ENCODE measurements around the gene SSH2. TPM values are rescaled to one million over a fixed set of nuclear protein-coding genes. Genes with fewer than 3 reads are reported as not detected.

SSH2 gene
- total RNA-seq, 6 donors from 2014 or later: 55.4 to 82.9 (median 67.8) TPM

DNA sequence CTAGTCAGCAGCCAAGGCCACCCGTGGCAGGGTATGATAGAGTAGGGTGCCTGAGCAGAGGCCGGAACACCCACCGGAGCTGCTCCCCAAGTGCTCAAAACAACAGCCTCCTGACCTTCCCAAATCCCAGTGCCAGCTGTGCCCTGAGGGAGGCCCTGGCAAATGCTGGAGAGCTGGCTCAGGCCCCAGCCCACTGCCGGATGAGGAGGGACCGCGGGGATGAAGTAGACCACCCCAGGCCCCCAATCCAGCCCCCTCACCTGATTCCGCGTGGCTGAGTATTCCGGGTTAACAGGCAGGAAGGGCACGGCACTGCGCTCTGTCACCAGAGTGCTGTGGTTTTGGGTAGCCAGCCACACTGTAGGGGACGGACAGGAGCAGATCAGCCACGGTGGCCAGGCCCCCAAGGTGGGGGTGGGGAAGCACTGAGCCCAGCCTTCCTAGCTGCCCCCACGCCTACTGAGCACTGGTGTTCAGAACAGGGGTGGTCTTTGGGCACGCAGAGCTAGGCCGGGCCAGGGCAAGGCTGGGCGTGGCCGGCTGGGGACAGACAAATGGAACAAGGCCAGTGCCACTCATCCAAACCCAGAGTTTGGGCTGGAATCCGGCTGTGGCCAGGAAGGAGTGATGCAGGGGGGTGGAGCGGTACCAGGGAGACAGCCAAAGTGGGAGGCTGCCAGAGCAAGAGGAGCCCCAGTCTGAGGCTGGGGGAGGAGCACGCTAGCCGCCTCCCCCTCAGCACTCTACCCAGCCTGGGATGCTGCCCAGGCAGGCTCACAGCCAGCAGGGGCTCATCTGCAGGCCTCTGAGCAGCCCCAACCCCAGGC is 352.4 kb downstream of the SSH2 start:
- Histone ChIP-seq H3K9me3 (no peaks in the 10 kb centered on the region), H3K4me3 (no peak overlapping the region), H3K27ac (peak overlapping the region in 1 of 4 donors; percentile 9), H3K27me3 (no peaks in the 10 kb centered on the region), H3K36me3 (peaks cover 11 to 85% (median 68%) of the 10 kb centered on the region in 4 donors), H3K4me1 (peaks cover 7 to 18% (median 10%) of the 10 kb centered on the region in 4 donors)
- ATAC-seq (ENCODE audit: low FRiP score in 2 of 2): no peak
- no peak for DNase-seq
- WGBS, 2 donors: 73 to 76% methylated on average over 9 to 19 of the region's 22 CpGs
- no peak for TF ChIP-seq EP300 (IDR thresholded peaks at IDR 0.05)
- TF ChIP-seq, protein P1, sequence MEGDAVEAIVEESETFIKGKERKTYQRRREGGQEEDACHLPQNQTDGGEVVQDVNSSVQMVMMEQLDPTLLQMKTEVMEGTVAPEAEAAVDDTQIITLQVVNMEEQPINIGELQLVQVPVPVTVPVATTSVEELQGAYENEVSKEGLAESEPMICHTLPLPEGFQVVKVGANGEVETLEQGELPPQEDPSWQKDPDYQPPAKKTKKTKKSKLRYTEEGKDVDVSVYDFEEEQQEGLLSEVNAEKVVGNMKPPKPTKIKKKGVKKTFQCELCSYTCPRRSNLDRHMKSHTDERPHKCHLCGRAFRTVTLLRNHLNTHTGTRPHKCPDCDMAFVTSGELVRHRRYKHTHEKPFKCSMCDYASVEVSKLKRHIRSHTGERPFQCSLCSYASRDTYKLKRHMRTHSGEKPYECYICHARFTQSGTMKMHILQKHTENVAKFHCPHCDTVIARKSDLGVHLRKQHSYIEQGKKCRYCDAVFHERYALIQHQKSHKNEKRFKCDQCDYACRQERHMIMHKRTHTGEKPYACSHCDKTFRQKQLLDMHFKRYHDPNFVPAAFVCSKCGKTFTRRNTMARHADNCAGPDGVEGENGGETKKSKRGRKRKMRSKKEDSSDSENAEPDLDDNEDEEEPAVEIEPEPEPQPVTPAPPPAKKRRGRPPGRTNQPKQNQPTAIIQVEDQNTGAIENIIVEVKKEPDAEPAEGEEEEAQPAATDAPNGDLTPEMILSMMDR (IDR thresholded peaks at IDR 0.05): no peak
- TF ChIP-seq POLR2A (IDR thresholded peaks at IDR 0.05): no peak
- no peak for TF ChIP-seq POLR2AphosphoS5 (IDR thresholded peaks at IDR 0.05)

DNA sequence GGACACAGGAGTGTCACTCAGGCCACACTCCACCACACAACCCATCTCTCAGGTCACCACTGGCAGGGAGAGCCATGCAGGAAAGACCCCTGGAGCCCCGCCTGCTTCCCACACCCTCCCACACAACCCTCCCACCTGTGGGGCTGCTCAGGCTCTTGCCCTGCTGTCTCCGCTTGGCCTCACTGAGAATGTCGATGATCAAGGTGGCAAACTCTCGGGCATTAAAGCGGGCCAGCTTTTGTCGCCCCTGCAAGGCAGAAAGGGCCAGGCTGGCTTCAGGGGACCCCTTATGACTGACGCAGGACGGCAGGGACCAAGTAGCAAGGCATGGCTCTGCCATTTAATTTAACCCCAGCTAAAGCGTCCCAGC is 353.0 kb downstream of the SSH2 start:
- Histone ChIP-seq H3K4me1 (peaks cover 11 to 24% (median 14%) of the 10 kb centered on the region in 4 donors), H3K27ac (no peak overlapping the region), H3K4me3 (no peak overlapping the region), H3K27me3 (no peaks in the 10 kb centered on the region), H3K36me3 (peaks cover 11 to 79% (median 64%) of the 10 kb centered on the region in 4 donors), H3K9me3 (no peaks in the 10 kb centered on the region)
- ATAC-seq (ENCODE audit: low FRiP score in 2 of 2) (no peak), DNase-seq (no peak)
- TF ChIP-seq, protein P1 (IDR thresholded peaks at IDR 0.05): no peak
- TF ChIP-seq EP300 (IDR thresholded peaks at IDR 0.05): no peak
- TF ChIP-seq POLR2A (IDR thresholded peaks at IDR 0.05): no peak
- TF ChIP-seq POLR2AphosphoS5 (IDR thresholded peaks at IDR 0.05): no peak
- 95 to 99% methylated on average over 6 to 9 of the region's 9 CpGs for WGBS, 2 donors

DNA sequence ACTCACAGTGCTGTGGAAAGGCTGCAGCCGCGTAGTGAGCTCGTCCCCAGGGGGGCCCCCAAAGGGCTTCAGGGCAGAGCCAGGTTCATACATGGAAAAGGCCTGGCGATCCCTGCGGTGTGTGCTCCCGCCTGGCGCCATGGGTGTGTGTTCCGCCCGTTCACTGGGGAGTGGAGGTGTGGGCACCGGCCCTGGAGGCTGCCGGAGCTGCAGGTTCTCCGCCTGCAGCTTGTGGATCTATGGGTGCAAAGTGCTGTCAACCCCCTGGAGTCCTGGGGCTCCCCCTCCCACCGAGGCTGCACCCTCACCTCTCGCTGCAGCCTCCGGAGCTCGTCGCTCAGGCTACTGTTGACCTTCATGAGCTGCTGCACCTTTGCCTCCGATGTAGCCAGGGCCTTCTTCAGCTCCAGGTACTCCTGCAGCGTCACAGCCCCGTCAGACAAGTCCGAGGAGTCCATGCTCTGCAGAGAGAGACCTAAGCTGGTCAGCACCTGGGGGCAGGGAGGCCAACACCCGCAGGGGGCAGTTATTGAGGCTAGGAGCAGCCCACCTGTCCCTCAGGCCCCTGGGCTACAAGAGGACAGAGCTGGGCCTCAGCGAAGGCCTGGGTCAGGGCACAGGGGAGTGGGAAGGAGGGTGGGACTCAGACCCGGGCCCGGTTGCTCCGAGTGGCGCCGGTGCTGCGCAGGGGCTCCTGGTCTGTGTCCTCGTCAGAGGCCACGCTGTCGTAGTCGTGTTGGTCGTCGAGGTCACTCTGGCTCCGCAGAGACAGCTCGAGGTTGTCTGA is 353.6 kb downstream of the SSH2 start:
- no peak for ATAC-seq (ENCODE audit: low FRiP score in 2 of 2)
- Histone ChIP-seq H3K27me3 (no peaks in the 10 kb centered on the region), H3K27ac (no peak overlapping the region), H3K4me3 (no peak overlapping the region), H3K9me3 (no peaks in the 10 kb centered on the region), H3K4me1 (peaks cover 11 to 24% (median 16%) of the 10 kb centered on the region in 4 donors), H3K36me3 (peaks cover 11 to 73% (median 59%) of the 10 kb centered on the region in 4 donors)
- TF ChIP-seq, protein P1 (IDR thresholded peaks at IDR 0.05): no peak
- TF ChIP-seq POLR2A (IDR thresholded peaks at IDR 0.05) (no peak), POLR2AphosphoS5 (IDR thresholded peaks at IDR 0.05) (no peak)
- WGBS, 2 donors: 90 to 95% methylated on average over 2 to 26 of the region's 37 CpGs
- no peak for DNase-seq

Small RNAs within 50 kb of the gene (small RNA-seq; reads per million reads assigned to genes)
- gene RF00156 (0 reads per million in 4 donors), gene RF01210 (0 reads per million in 4 donors), gene RNU6-920P (0 reads per million in 4 donors)

Other genes with a start within 250 kb of the SSH2 start
- 1 to 10 TPM in 3 of 6 donors, under 1 TPM in 3; 0.22 to 7.3 (median 1.0) TPM for gene EFCAB5, start 11.4 kb upstream of the SSH2 start, total RNA-seq
- gene NSRP1, start 186.6 kb upstream of the SSH2 start, total RNA-seq: 10 to 100 TPM; 23.1 to 78.6 (median 32.7) TPM